Amygdala (tissue), 56 donors: ENCODE measurements around the gene IRX5.

Experiments used
- DNase-seq, 56 donors: peaks; one replicate each; lab custom pipeline; 2025; lab: John Stamatoyannopoulos, UW

IRX5 gene

GRCh38 chr16:54942353-54942943 is 11.8 kb downstream of the IRX5 start:
- no peak for DNase-seq

- DNase-seq = no peak
These were observed 13.3 kb downstream of the IRX5 start for GRCh38 chr16:54944002-54944401.

- no peak for DNase-seq
These were observed 14.4 kb downstream of the IRX5 start for GRCh38 chr16:54945063-54945462.

- DNase-seq = no peak
These were observed 16.2 kb downstream of the IRX5 start for GRCh38 chr16:54946909-54947308.

GRCh38 chr16:54947616-54948015 is 17.0 kb downstream of the IRX5 start:
- no peak for DNase-seq

GRCh38 chr16:54952195-54952594 is 21.5 kb downstream of the IRX5 start:
- no peak for DNase-seq

GRCh38 chr16:54953461-54953860 is 22.8 kb downstream of the IRX5 start:
- DNase-seq = no peak

GRCh38 chr16:54954220-54954619 is 23.6 kb downstream of the IRX5 start:
- no peak for DNase-seq

GRCh38 chr16:54955757-54956156 is 25.1 kb downstream of the IRX5 start:
- no peak for DNase-seq

- DNase-seq = no peak
These were observed 26.9 kb downstream of the IRX5 start for GRCh38 chr16:54957403-54958166.

- DNase-seq = no peak
These were observed 31.4 kb downstream of the IRX5 start for GRCh38 chr16:54962045-54962444.

- DNase-seq = no peak
These were observed 33.6 kb downstream of the IRX5 start for GRCh38 chr16:54964239-54964638.

- no peak for DNase-seq
These were observed 34.8 kb downstream of the IRX5 start for GRCh38 chr16:54965464-54965863.

GRCh38 chr16:54968011-54968410 is 37.3 kb downstream of the IRX5 start:
- DNase-seq = no peak

- DNase-seq = no peak
These were observed 38.1 kb downstream of the IRX5 start for GRCh38 chr16:54968784-54969183.

GRCh38 chr16:54970016-54970415 is 39.4 kb downstream of the IRX5 start:
- DNase-seq = no peak

GRCh38 chr16:54974367-54974766 is 43.7 kb downstream of the IRX5 start:
- DNase-seq = no peak

- no peak for DNase-seq
These were observed 46.1 kb downstream of the IRX5 start for GRCh38 chr16:54976651-54977200.

- no peak for DNase-seq
These were observed 46.5 kb downstream of the IRX5 start for GRCh38 chr16:54977211-54977610.

- DNase-seq = no peak
These were observed 50.2 kb downstream of the IRX5 start for GRCh38 chr16:54980821-54981220.
